HepG2 (cell line): ENCODE data around the gene DNASE1L2. TPM values are rescaled to one million over a fixed set of nuclear protein-coding genes. Genes with fewer than 3 reads are reported as not detected.

Experiments
- AGO1 ChIP-seq: fragments of 200-400 bp; formaldehyde crosslinking; IDR thresholded peaks from 2 replicates; pipeline ENCODE4 v1.6.1; 2017; ENCODE audit warnings: mild to moderate bottlenecking, low read depth, low read length, moderate library complexity; ENCODE audit not compliant: poor library complexity, severe bottlenecking
- ARNTL ChIP-seq: sonication (generic); formaldehyde crosslinking; IDR thresholded peaks from 2 replicates; pipeline ENCODE4 v1.4.0; 2020; ENCODE audit warnings: mild to moderate bottlenecking, missing genetic modification reagents
- E2F1 ChIP-seq: sonication (generic); formaldehyde crosslinking; IDR thresholded peaks from 2 replicates; pipeline ENCODE4 v1.5.0; 2020; ENCODE audit warnings: missing genetic modification reagents
- GPBP1L1 ChIP-seq: sonication (generic); formaldehyde crosslinking; IDR thresholded peaks from 2 replicates; pipeline ENCODE4 v1.5.0; 2020; ENCODE audit warnings: mild to moderate bottlenecking, missing genetic modification reagents
- MAZ ChIP-seq, 2 experiments: sonication (generic) in 1 of 2; formaldehyde crosslinking in 1 of 2; IDR thresholded peaks; 2 replicates each; pipeline versions ENCODE4 v1.5.0 to v1.6.1; 2012 to 2020; ENCODE audit warnings: low read depth in 2 of 2, mild to moderate bottlenecking in 2 of 2, borderline replicate concordance in 1 of 2, improper control_type of control experiment in 1 of 2, low read length in 1 of 2, missing genetic modification reagents in 1 of 2, moderate library complexity in 1 of 2
- MZF1 ChIP-seq: sonication (generic); formaldehyde crosslinking; IDR thresholded peaks from 2 replicates; pipeline ENCODE4 v1.8.1; 2023; ENCODE audit warnings: mild to moderate bottlenecking, missing genetic modification reagents, borderline replicate concordance
- NR2F2 ChIP-seq: IDR thresholded peaks from 2 replicates; pipeline ENCODE4 v1.6.1; 2012; ENCODE audit warnings: low read depth, inconsistent platforms, borderline replicate concordance
- PAXIP1 ChIP-seq: sonication (generic); formaldehyde crosslinking; conservative IDR thresholded peaks from 2 replicates; pipeline ENCODE4 v1.4.0; 2020; ENCODE audit warnings: mild to moderate bottlenecking, missing genetic modification reagents, moderate library complexity
- RBAK ChIP-seq: sonication (generic); formaldehyde crosslinking; IDR thresholded peaks from 2 replicates; pipeline ENCODE4 v1.5.1; 2020; ENCODE audit warnings: mild to moderate bottlenecking, missing genetic modification reagents
- ZHX1 ChIP-seq: sonication (generic); formaldehyde crosslinking; IDR thresholded peaks from 2 replicates; pipeline ENCODE4 v1.8.1; 2022; ENCODE audit warnings: low read depth, mild to moderate bottlenecking, missing genetic modification reagents
- ZNF180 ChIP-seq: sonication (generic); formaldehyde crosslinking; IDR thresholded peaks from 2 replicates; pipeline ENCODE4 v1.4.0; 2020; ENCODE audit warnings: low read depth, missing genetic modification reagents, borderline replicate concordance
- ZNF557 ChIP-seq: sonication (generic); formaldehyde crosslinking; IDR thresholded peaks from 2 replicates; pipeline ENCODE4 v1.4.0; 2020; ENCODE audit warnings: missing genetic modification reagents
- ZNF572 ChIP-seq: sonication (generic); formaldehyde crosslinking; IDR thresholded peaks from 2 replicates; pipeline ENCODE4 v1.5.1; 2020; ENCODE audit warnings: mild to moderate bottlenecking, missing genetic modification reagents
- ZNF614 ChIP-seq: IDR thresholded peaks from 2 replicates; pipeline ENCODE4 v1.6.1; 2018; ENCODE audit warnings: missing biosample characterization, missing genetic modification reagents, inconsistent platforms, borderline replicate concordance
- ZNF629 ChIP-seq: sonication (generic); formaldehyde crosslinking; conservative IDR thresholded peaks from 2 replicates; pipeline ENCODE4 v1.5.0; 2020; ENCODE audit warnings: missing genetic modification reagents
- ZNF749 ChIP-seq: sonication (generic); formaldehyde crosslinking; IDR thresholded peaks from 2 replicates; pipeline ENCODE4 v1.8.0; 2022; ENCODE audit warnings: mild to moderate bottlenecking, missing genetic modification reagents, moderate library complexity, borderline replicate concordance
- ZNF839 ChIP-seq: sonication (generic); formaldehyde crosslinking; IDR thresholded peaks from 2 replicates; pipeline ENCODE4 v1.4.0; 2020; ENCODE audit warnings: missing genetic modification reagents, mild to moderate bottlenecking, borderline replicate concordance
- ZNF891 ChIP-seq: sonication (generic); formaldehyde crosslinking; IDR thresholded peaks from 2 replicates; pipeline ENCODE4 v1.5.0; 2020; ENCODE audit warnings: mild to moderate bottlenecking, missing genetic modification reagents
- polyA plus RNA-seq, 8 experiments: library from polyadenylated mRNA; depleted of rRNA in 3 of 8; stranded (reverse) in 7 of 8; unstranded in 1 of 8; fragments of >200 nt; fragmentation: Illumina TruSeq in 4 of 8; extraction: Trizol in 4 of 8; gene quantifications; 2 replicates each; pipeline versions ENCODE4 v1.2.1 to v1.2.3, GENCODE V29; 2011 to 2016; ENCODE audit warnings: low read depth in 4 of 8, missing spikeins in 1 of 8, mixed read lengths in 1 of 8; ENCODE audit not compliant: insufficient read depth in 1 of 8
- total RNA-seq, 5 experiments: library from RNA; depleted of rRNA; stranded (reverse); fragments of >200 nt; fragmentation: Illumina TruSeq; extraction: Trizol; gene quantifications; 2 replicates each; pipeline ENCODE4 v1.2.3, GENCODE V29; 2016; ENCODE audit warnings: low read depth in 1 of 5

DNASE1L2 gene
- total and polyA plus RNA-seq, 2 of the 13 experiments (the other 11 are each of a cell fraction or from before 2014, with no cell fraction given), result 0.44 to 0.50 TPM

GRCh38 chr16:2210386-2211365, 25.6 kb upstream of the DNASE1L2 start, which contains the start of gene BRICD5 (continued):
- TF ChIP-seq AGO1 (peak; percentile 91), MZF1 (no peak), ZNF839 (CRISPR knock-in tag) (no peak), NR2F2 (peak; percentile 11; the same call in 1 of the 2 replicates), ZHX1 (CRISPR knock-in tag) (no peak; the same call in 1 of the 2 replicates), ZNF180 (CRISPR knock-in tag) (no peak), PAXIP1 (CRISPR knock-in tag) (peak; percentile 42; the same call in 1 of the 2 replicates), ZNF572 (no peak), E2F1 (CRISPR knock-in tag) (no peak), ZNF629 (CRISPR knock-in tag) (no peak), ZNF749 (CRISPR knock-in tag) (no peak), RBAK (CRISPR knock-in tag) (peak; percentile 99), ZNF614 (CRISPR knock-in tag) (no peak), GPBP1L1 (CRISPR knock-in tag) (no peak), ZNF557 (CRISPR knock-in tag) (no peak), ZNF891 (CRISPR knock-in tag) (0 out of 2 replicates have a peak, but pooled peaks have one; percentile 25), ARNTL (CRISPR knock-in tag) (no peak), MAZ (IDR thresholded peaks at IDR 0.05; ENCODE audit: borderline replicate concordance, low read depth, low read length) (no peak), MAZ (CRISPR knock-in tag; IDR thresholded peaks at IDR 0.05; ENCODE audit: low read depth) (0 out of 2 replicates have a peak, but pooled peaks have one; percentile 10)
